B cell (primary cell): ENCODE measurements around the gene UAP1L1. TPM values are rescaled to one million over a fixed set of nuclear protein-coding genes. Genes with fewer than 3 reads are reported as not detected.

Source experiments
- ATAC-seq: fragments of 200-7000 bp; cut with Tn5 transposase; one replicate; pipeline ENCODE4 v1.10.0; 2021; ENCODE audit warnings: low read depth, mild to moderate bottlenecking, moderate number of reproducible peaks, moderate library complexity
- CTCF ChIA-PET: fragments of 350-600 bp; sonication (Branson Sonifier 250); formaldehyde crosslinking; loops from one replicate; lab custom pipeline; 2021; ENCODE audit warnings: antibody characterized with exemption, inconsistent platforms; lab: Charles Lee
- POLR2A ChIA-PET: fragments of 350-600 bp; sonication (Branson Sonifier 250); formaldehyde crosslinking; loops from one replicate; lab custom pipeline; 2021; ENCODE audit warnings: antibody characterized with exemption; lab: Charles Lee
- DNase-seq: peaks from one replicate; pipeline ENCODE4 v3.0.0; 2013
- H2AFZ ChIP-seq: 2 replicates; pipeline ENCODE4 v1.6.1; 2012; ENCODE audit warnings: mild to moderate bottlenecking, low read depth, low read length; ENCODE audit not compliant: insufficient read depth, poor library complexity, severe bottlenecking
- H3K27ac ChIP-seq, 2 donors: 1 replicate in 1 of 2; 2 replicates in 1 of 2; pipeline ENCODE4 v1.5.1; 2012 to 2013; ENCODE audit warnings: low read length in 2 of 2, mild to moderate bottlenecking in 2 of 2, moderate library complexity in 1 of 2
- H3K27me3 ChIP-seq, 4 experiments: fragments of 200-600 bp in 1 of 4; sonication (generic) in 1 of 4; replicated peaks in 1 of 4; 1 replicate in 2 of 4; 2 replicates in 2 of 4; pipeline versions ENCODE4 v1.6.1 to v1.7.0; 2013 to 2016; ENCODE audit warnings: low read length in 3 of 4, mild to moderate bottlenecking in 2 of 4, mixed read lengths in 1 of 4, moderate library complexity in 1 of 4; ENCODE audit not compliant: insufficient read depth in 4 of 4, control insufficient read depth in 3 of 4; ENCODE audit errors: control extremely low read depth in 1 of 4
- H3K36me3 ChIP-seq, 2 experiments: replicated peaks in 1 of 2; 1 replicate in 1 of 2; 2 replicates in 1 of 2; pipeline versions ENCODE4 v1.6.1 to v1.7.1; 2013; ENCODE audit warnings: low read length in 1 of 2; ENCODE audit not compliant: insufficient read depth in 2 of 2, control insufficient read depth in 1 of 2; ENCODE audit errors: control extremely low read depth in 1 of 2, extremely low read depth in 1 of 2
- H3K4me1 ChIP-seq, 2 donors: fragments of 200-600 bp in 1 of 2; sonication (generic) in 1 of 2; 1 replicate in 1 of 2; 2 replicates in 1 of 2; pipeline versions ENCODE4 v1.5.1 to v1.6.1; 2013 to 2017; ENCODE audit warnings: low read length in 2 of 2; ENCODE audit not compliant: control insufficient read depth in 2 of 2, insufficient read depth in 2 of 2
- H3K4me2 ChIP-seq: replicated peaks from 2 replicates; pipeline ENCODE3; 2012; ENCODE audit warnings: mild to moderate bottlenecking, low read depth, low read length; ENCODE audit not compliant: poor library complexity, severe bottlenecking
- H3K4me3 ChIP-seq, 5 experiments: fragments of 200-600 bp in 1 of 5; sonication (generic) in 1 of 5; 1 replicate in 3 of 5; 2 replicates in 2 of 5; pipeline versions ENCODE4 v1.5.1 to v1.7.0; 2011 to 2016; ENCODE audit warnings: low read length in 4 of 5, mild to moderate bottlenecking in 4 of 5, low read depth in 2 of 5, control low read depth in 1 of 5, moderate library complexity in 1 of 5; ENCODE audit not compliant: insufficient read depth in 1 of 5; ENCODE audit errors: control extremely low read depth in 1 of 5, extremely low read depth in 1 of 5
- H3K79me2 ChIP-seq: fragments of 200-600 bp; sonication (generic); one replicate; pipeline ENCODE4 v1.6.0; 2016; ENCODE audit warnings: low read length; ENCODE audit not compliant: control insufficient read depth, insufficient read depth
- H3K9ac ChIP-seq: fragments of 200-600 bp; sonication (generic); 2 replicates; pipeline ENCODE4 v1.6.1; 2017; ENCODE audit warnings: mild to moderate bottlenecking, low read length, moderate library complexity
- H3K9me3 ChIP-seq, 3 donors: one replicate each; pipeline versions ENCODE4 v1.6.1 to v1.7.1; 2013; ENCODE audit warnings: low read length in 2 of 3; ENCODE audit not compliant: control insufficient read depth in 2 of 3, insufficient read depth in 1 of 3; ENCODE audit errors: control extremely low read depth in 1 of 3
- H4K20me1 ChIP-seq: 2 replicates; pipeline ENCODE4 v1.6.0; 2012; ENCODE audit warnings: mild to moderate bottlenecking, low read length; ENCODE audit not compliant: insufficient read depth, control insufficient read depth, poor library complexity, severe bottlenecking
- H3K27ac Mint-ChIP-seq: one replicate; pipeline ENCODE4 v1.8.0; 2021; ENCODE audit warnings: mixed read lengths
- H3K27me3 Mint-ChIP-seq: one replicate; pipeline ENCODE4 v1.8.0; 2021; ENCODE audit warnings: mixed read lengths
- H3K4me1 Mint-ChIP-seq: one replicate; pipeline ENCODE4 v1.8.0; 2021; ENCODE audit warnings: mixed read lengths
- H3K4me3 Mint-ChIP-seq: one replicate; pipeline ENCODE4 v1.8.0; 2021; ENCODE audit warnings: mixed read lengths
- H3K9me3 Mint-ChIP-seq: one replicate; pipeline ENCODE4 v1.8.0; 2022; ENCODE audit warnings: mixed read lengths; ENCODE audit not compliant: insufficient read depth
- EZH2 ChIP-seq: IDR thresholded peaks from 2 replicates; pipeline ENCODE4 v1.6.1; 2012; ENCODE audit warnings: borderline replicate concordance, low read depth, mild to moderate bottlenecking, moderate library complexity, low read length; ENCODE audit not compliant: insufficient read depth, poor library complexity, severe bottlenecking
- WGBS: methylation state at CpG from one replicate; pipeline ENCODE4 v1.1.5; 2013; ENCODE audit warnings: missing lambda C conversion rate; ENCODE audit not compliant: insufficient coverage; 5-methylcytosine and 5-hydroxymethylcytosine counted together
- intact Hi-C: fragments of 100-400 bp; cut with micrococcal nuclease; formaldehyde crosslinking; loops from one replicate; pipeline ENCODE4 v1.10.0; 2022
- polyA plus RNA-seq: library from polyadenylated mRNA; depleted of rRNA; stranded (reverse); fragments of >200 nt; gene quantifications from 2 replicates; pipeline ENCODE4 v1.2.3, GENCODE V29; 2012
- total RNA-seq, 2 donors: library from RNA; stranded (reverse); fragments of 120-200 nt in 1 of 2; gene quantifications; 1 replicate in 1 of 2; 2 replicates in 1 of 2; pipeline versions ENCODE4 v1.2.3 to v1.2.4, GENCODE V29; 2013 to 2022
- TF ChIP-seq, protein P1 (sequence below): fragments of 200-600 bp; IDR thresholded peaks from one replicate; pipeline ENCODE4 v1.8.0; 2022; ENCODE audit warnings: antibody characterized with exemption, mild to moderate bottlenecking

UAP1L1 gene
- total and polyA plus RNA-seq, 2 donors (not counting 1 experiment from before 2014, with no cell fraction given), result 29.1 to 47.6 TPM

DNA sequence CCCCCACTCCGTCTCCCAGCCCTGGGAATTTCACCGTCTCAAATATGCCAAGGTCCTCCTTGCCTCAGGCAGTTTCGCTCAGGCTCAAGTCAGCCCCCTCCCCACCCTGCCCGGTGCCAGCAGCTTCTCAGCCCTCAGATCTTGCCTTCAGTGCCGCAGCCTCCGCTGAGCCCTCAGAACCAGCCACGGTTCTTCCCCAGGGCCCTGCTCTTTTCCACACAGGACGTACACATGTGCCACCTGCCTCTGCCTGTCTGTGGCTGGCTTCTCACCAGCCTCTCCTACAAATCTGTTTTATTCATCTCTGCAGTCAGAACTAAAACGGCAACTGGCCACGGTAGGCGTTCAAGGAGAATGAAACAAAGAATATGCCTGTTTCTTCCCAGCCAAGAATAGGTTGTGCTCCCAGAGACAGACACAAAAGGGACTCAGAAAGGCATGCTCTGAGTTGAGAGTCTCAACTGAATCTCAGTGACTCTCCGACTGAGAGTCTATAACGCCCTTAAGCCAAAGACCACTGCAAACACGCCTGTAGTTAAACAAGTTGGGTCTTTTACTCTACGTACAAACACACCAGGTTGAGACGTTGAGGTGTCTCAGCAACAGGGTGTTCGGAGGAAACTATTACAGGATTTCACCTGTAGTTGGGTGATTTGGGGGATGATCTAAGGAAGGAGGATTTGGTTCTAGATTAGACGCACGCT is 51.0 kb downstream of the UAP1L1 start:
- peak overlapping the region; percentile 95 for H3K27ac Mint-ChIP-seq
- H4K20me1 ChIP-seq, result no peaks in the 10 kb centered on the region
- H3K4me3 ChIP-seq, result peak overlapping the region; percentile 8 to 82 (median 73)
- H3K27ac ChIP-seq, result peak overlapping the region; percentile 71 to 93
- peak overlapping the region; percentile 89 for H3K4me3 Mint-ChIP-seq
- peaks cover 30% of the 10 kb centered on the region for H3K79me2 ChIP-seq
- H3K27me3 ChIP-seq, result no peaks in the 10 kb centered on the region
- no peak overlapping the region for H2AFZ ChIP-seq
- H3K9me3 ChIP-seq, result peaks cover 0 to 8% (median 0%) of the 10 kb centered on the region in 3 donors
- WGBS, result 54% methylated on average over 17 of the region's 19 CpGs
- peak overlapping the region; percentile 84 for H3K9ac ChIP-seq
- peak overlapping the region; percentile 94 for H3K4me2 ChIP-seq
- CTCF ChIA-PET, result interaction anchor here (0.9 to 2.3 kb wide), 7 partner anchors 10 to 109 kb away, joined by 3 to 8 read pairs (median 3); partner anchors contain the start of genes CYSRT1 and RNF224
- no peaks in the 10 kb centered on the region for H3K9me3 Mint-ChIP-seq
- ATAC-seq (no peak), DNase-seq (peak; percentile 47)
- H3K4me1 ChIP-seq, result peaks cover 37 to 41% of the 10 kb centered on the region in 2 donors
- intact Hi-C loops, result loop anchor here (2.0 to 5.0 kb wide), 3 partner anchors 41 to 72 kb away; partner anchors contain the start of genes ANAPC2, MAN1B1, SSNA1 and TPRN
- POLR2A ChIA-PET, result interaction anchor here (0.7 to 3.2 kb wide), 7 partner anchors 18 to 385 kb away, joined by 3 to 21 read pairs (median 7); partner anchors contain the start of genes ANAPC2, LCN10, SSNA1 and TOR4A
- H3K36me3 ChIP-seq, result no peaks in the 10 kb centered on the region
- TF ChIP-seq, protein P1, sequence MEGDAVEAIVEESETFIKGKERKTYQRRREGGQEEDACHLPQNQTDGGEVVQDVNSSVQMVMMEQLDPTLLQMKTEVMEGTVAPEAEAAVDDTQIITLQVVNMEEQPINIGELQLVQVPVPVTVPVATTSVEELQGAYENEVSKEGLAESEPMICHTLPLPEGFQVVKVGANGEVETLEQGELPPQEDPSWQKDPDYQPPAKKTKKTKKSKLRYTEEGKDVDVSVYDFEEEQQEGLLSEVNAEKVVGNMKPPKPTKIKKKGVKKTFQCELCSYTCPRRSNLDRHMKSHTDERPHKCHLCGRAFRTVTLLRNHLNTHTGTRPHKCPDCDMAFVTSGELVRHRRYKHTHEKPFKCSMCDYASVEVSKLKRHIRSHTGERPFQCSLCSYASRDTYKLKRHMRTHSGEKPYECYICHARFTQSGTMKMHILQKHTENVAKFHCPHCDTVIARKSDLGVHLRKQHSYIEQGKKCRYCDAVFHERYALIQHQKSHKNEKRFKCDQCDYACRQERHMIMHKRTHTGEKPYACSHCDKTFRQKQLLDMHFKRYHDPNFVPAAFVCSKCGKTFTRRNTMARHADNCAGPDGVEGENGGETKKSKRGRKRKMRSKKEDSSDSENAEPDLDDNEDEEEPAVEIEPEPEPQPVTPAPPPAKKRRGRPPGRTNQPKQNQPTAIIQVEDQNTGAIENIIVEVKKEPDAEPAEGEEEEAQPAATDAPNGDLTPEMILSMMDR, result no peak
- TF ChIP-seq EZH2, result no peak
- H3K27me3 Mint-ChIP-seq, result peaks cover 4% of the 10 kb centered on the region
- peaks cover 38% of the 10 kb centered on the region for H3K4me1 Mint-ChIP-seq
